ENCODE results near the gene OSBPL8. TPM values are rescaled to one million over a fixed set of nuclear protein-coding genes. Genes with fewer than 3 reads are reported as not detected.

The OSBPL8 gene
- total RNA-seq, 1 donor from 2014 or later, result 119 TPM

- FAIRE-seq, result no peak
- Histone ChIP-seq H3K4me3 (ENCODE audit: insufficient read depth, low read depth, low read length) (no peak overlapping the region), H4K20me1 (ENCODE audit: insufficient read depth, low read length) (peaks cover 27% of the 10 kb centered on the region), H3K4me2 (ENCODE audit: low read length) (peak overlapping the region; percentile 57), H3K27ac (ENCODE audit: low read depth, low read length) (no peak overlapping the region), H3K27me3 (ENCODE audit: insufficient read depth, low read length) (no peaks in the 10 kb centered on the region), H3K4me1 (ENCODE audit: insufficient read depth, low read length) (peaks cover 4% of the 10 kb centered on the region), H3K9ac (ENCODE audit: low read length) (no peak overlapping the region), H2AFZ (ENCODE audit: low read depth, low read length) (no peak overlapping the region), H3K9me3 (ENCODE audit: insufficient read depth, low read depth, low read length) (no peaks in the 10 kb centered on the region), H3K79me2 (ENCODE audit: insufficient read depth, low read length) (peaks cover 83% of the 10 kb centered on the region), H3K36me3 (ENCODE audit: insufficient read depth, low read length) (no peaks in the 10 kb centered on the region)
- H3K9me3 Mint-ChIP-seq (ENCODE audit: unreplicated experiment), result peaks cover 11% of the 10 kb centered on the region
- H3K4me3 Mint-ChIP-seq (ENCODE audit: unreplicated experiment), result no peak overlapping the region
- peaks cover 12% of the 10 kb centered on the region for H3K4me1 Mint-ChIP-seq (ENCODE audit: low read depth, unreplicated experiment)
- TF ChIP-seq CTCF (IDR thresholded peaks at IDR 0.05; ENCODE audit: insufficient read depth, low read depth, low read length) (no peak), EZH2 (IDR thresholded peaks at IDR 0.05; ENCODE audit: insufficient read depth, low read length) (no peak)
- H3K27ac Mint-ChIP-seq (ENCODE audit: unreplicated experiment), result no peak overlapping the region
- DNase-seq (ENCODE audit: low read depth), result no peak
- no peaks in the 10 kb centered on the region for H3K27me3 Mint-ChIP-seq (ENCODE audit: low read depth, unreplicated experiment)
- peaks cover 33% of the 10 kb centered on the region for H3K36me3 Mint-ChIP-seq (ENCODE audit: low read depth, unreplicated experiment)
Observed at GRCh38 chr12:76520348-76520747, 39.2 kb downstream of the OSBPL8 start.

GRCh38 chr12:76519538-76519937 is 40.0 kb downstream of the OSBPL8 start:
- H3K4me2 ChIP-seq (ENCODE audit: low read length), result peak overlapping the region; percentile 57
- peak; percentile 71 for FAIRE-seq
- no peak for TF ChIP-seq EZH2 (IDR thresholded peaks at IDR 0.05; ENCODE audit: insufficient read depth, low read length)
- TF ChIP-seq CTCF (IDR thresholded peaks at IDR 0.05; ENCODE audit: insufficient read depth, low read depth, low read length), result no peak

GRCh38 chr12:76518699-76519098 is 40.9 kb downstream of the OSBPL8 start:
- Mint-ChIP-seq H3K9me3 (ENCODE audit: unreplicated experiment) (peaks cover 11% of the 10 kb centered on the region), H3K4me3 (ENCODE audit: unreplicated experiment) (no peak overlapping the region), H3K27ac (ENCODE audit: unreplicated experiment) (no peak overlapping the region), H3K36me3 (ENCODE audit: low read depth, unreplicated experiment) (peaks cover 34% of the 10 kb centered on the region), H3K4me1 (ENCODE audit: low read depth, unreplicated experiment) (peaks cover 18% of the 10 kb centered on the region), H3K27me3 (ENCODE audit: low read depth, unreplicated experiment) (no peaks in the 10 kb centered on the region)
- FAIRE-seq, result no peak
- no peak overlapping the region for H2AFZ ChIP-seq (ENCODE audit: low read depth, low read length)
- peaks cover 31% of the 10 kb centered on the region for H4K20me1 ChIP-seq (ENCODE audit: insufficient read depth, low read length)
- H3K27ac ChIP-seq (ENCODE audit: low read depth, low read length), result no peak overlapping the region
- peaks cover 90% of the 10 kb centered on the region for H3K79me2 ChIP-seq (ENCODE audit: insufficient read depth, low read length)
- peaks cover 4% of the 10 kb centered on the region for H3K4me1 ChIP-seq (ENCODE audit: insufficient read depth, low read length)
- peak overlapping the region; percentile 57 for H3K4me2 ChIP-seq (ENCODE audit: low read length)
- H3K27me3 ChIP-seq (ENCODE audit: insufficient read depth, low read length), result no peaks in the 10 kb centered on the region
- no peak for DNase-seq (ENCODE audit: low read depth)
- no peaks in the 10 kb centered on the region for H3K36me3 ChIP-seq (ENCODE audit: insufficient read depth, low read length)
- H3K9ac ChIP-seq (ENCODE audit: low read length), result no peak overlapping the region
- TF ChIP-seq CTCF (IDR thresholded peaks at IDR 0.05; ENCODE audit: insufficient read depth, low read depth, low read length) (no peak), EZH2 (IDR thresholded peaks at IDR 0.05; ENCODE audit: insufficient read depth, low read length) (no peak)
- no peak overlapping the region for H3K4me3 ChIP-seq (ENCODE audit: insufficient read depth, low read depth, low read length)
- no peaks in the 10 kb centered on the region for H3K9me3 ChIP-seq (ENCODE audit: insufficient read depth, low read depth, low read length)

More at GRCh38 chr12:76519538-76519937, 40.0 kb downstream of the OSBPL8 start:
- H3K4me3 ChIP-seq (ENCODE audit: insufficient read depth, low read depth, low read length), result no peak overlapping the region
- no peaks in the 10 kb centered on the region for H3K9me3 ChIP-seq (ENCODE audit: insufficient read depth, low read depth, low read length)
- Mint-ChIP-seq H3K9me3 (ENCODE audit: unreplicated experiment) (peaks cover 11% of the 10 kb centered on the region), H3K36me3 (ENCODE audit: low read depth, unreplicated experiment) (peaks cover 36% of the 10 kb centered on the region), H3K27me3 (ENCODE audit: low read depth, unreplicated experiment) (no peaks in the 10 kb centered on the region), H3K27ac (ENCODE audit: unreplicated experiment) (no peak overlapping the region), H3K4me1 (ENCODE audit: low read depth, unreplicated experiment) (peaks cover 15% of the 10 kb centered on the region), H3K4me3 (ENCODE audit: unreplicated experiment) (no peak overlapping the region)
- H4K20me1 ChIP-seq (ENCODE audit: insufficient read depth, low read length), result peaks cover 29% of the 10 kb centered on the region
- no peak overlapping the region for H3K9ac ChIP-seq (ENCODE audit: low read length)
- no peak overlapping the region for H2AFZ ChIP-seq (ENCODE audit: low read depth, low read length)
- peaks cover 91% of the 10 kb centered on the region for H3K79me2 ChIP-seq (ENCODE audit: insufficient read depth, low read length)
- peaks cover 4% of the 10 kb centered on the region for H3K4me1 ChIP-seq (ENCODE audit: insufficient read depth, low read length)
- no peaks in the 10 kb centered on the region for H3K27me3 ChIP-seq (ENCODE audit: insufficient read depth, low read length)
- no peaks in the 10 kb centered on the region for H3K36me3 ChIP-seq (ENCODE audit: insufficient read depth, low read length)
- H3K27ac ChIP-seq (ENCODE audit: low read depth, low read length), result peak overlapping the region; percentile 41
- DNase-seq (ENCODE audit: low read depth), result peak; percentile 76

Measured in astrocyte (in vitro differentiated cells and primary cell).